K562 (cell line): ENCODE results near the gene NAXD. TPM values are rescaled to one million over a fixed set of nuclear protein-coding genes. Genes with fewer than 3 reads are reported as not detected.

Source experiments
- ARID1B ChIP-seq: fragments of 450-650 bp; IDR thresholded peaks from 2 replicates; pipeline ENCODE4 v1.6.1; 2016; ENCODE audit warnings: antibody characterized with exemption, mild to moderate bottlenecking, inconsistent platforms
- ATF7 ChIP-seq: fragments of 450-650 bp; IDR thresholded peaks from 2 replicates; pipeline ENCODE4 v1.7.1; 2014; ENCODE audit warnings: mild to moderate bottlenecking, moderate library complexity
- CBFA2T2 ChIP-seq: fragments of 450-650 bp; conservative IDR thresholded peaks from 2 replicates; pipeline ENCODE4 v1.6.1; 2017; ENCODE audit warnings: mild to moderate bottlenecking
- CEBPB ChIP-seq: fragments of 450-650 bp; IDR thresholded peaks from 2 replicates; pipeline ENCODE4 v1.6.1; 2016; ENCODE audit warnings: missing genetic modification characterization, missing compliant biosample characterization
- DPF2 ChIP-seq: fragments of 450-650 bp; IDR thresholded peaks from 2 replicates; pipeline ENCODE4 v1.6.1; 2016
- ELF1 ChIP-seq: fragments of 200-800 bp; sonication (Bioruptor generic); IDR thresholded peaks from 2 replicates; pipeline ENCODE4 v1.6.1; 2016; ENCODE audit warnings: missing genetic modification characterization, missing compliant biosample characterization
- HIVEP1 ChIP-seq: fragments of 250-450 bp; sonication (Bioruptor Pico); IDR thresholded peaks from 2 replicates; pipeline ENCODE4 v1.4.0; 2020; ENCODE audit warnings: mild to moderate bottlenecking
- HNRNPLL ChIP-seq: fragments of 200-400 bp; formaldehyde crosslinking; IDR thresholded peaks from 2 replicates; pipeline ENCODE4 v1.6.1; 2017; ENCODE audit warnings: low read length, low read depth, mild to moderate bottlenecking; ENCODE audit not compliant: poor library complexity, severe bottlenecking
- KAT2B ChIP-seq: IDR thresholded peaks from one replicate; pipeline ENCODE4 v1.6.1; 2012; ENCODE audit warnings: low read depth, mild to moderate bottlenecking, control low read depth, inconsistent platforms, low read length, moderate library complexity
- MAFK ChIP-seq: IDR thresholded peaks from 2 replicates; pipeline ENCODE4 v1.6.1; 2011; ENCODE audit warnings: low read length, improper control_type of control experiment
- MEF2D ChIP-seq: conservative IDR thresholded peaks from 2 replicates; pipeline ENCODE4 v1.6.1; 2016; ENCODE audit warnings: low read depth, missing genetic modification characterization, missing compliant biosample characterization
- NCOA1 ChIP-seq: fragments of 450-650 bp; IDR thresholded peaks from 2 replicates; pipeline ENCODE4 v1.6.1; 2016; ENCODE audit warnings: low read depth
- NR2F6 ChIP-seq: fragments of 450-650 bp; formaldehyde crosslinking; IDR thresholded peaks from 2 replicates; pipeline ENCODE4 v1.4.0; 2020; ENCODE audit warnings: mild to moderate bottlenecking
- PHF8 ChIP-seq: fragments of 200-600 bp; sonication (generic); IDR thresholded peaks from 2 replicates; pipeline ENCODE4 v1.6.1; 2012; ENCODE audit warnings: mixed run types, mild to moderate bottlenecking, inconsistent platforms, low read length, moderate library complexity, borderline replicate concordance
- POLR2A ChIP-seq: fragments of 450-650 bp; conservative IDR thresholded peaks from 2 replicates; pipeline ENCODE4 v1.6.1; 2016
- TCF3 ChIP-seq: sonication (generic); formaldehyde crosslinking; IDR thresholded peaks from 2 replicates; pipeline ENCODE4 v1.4.0; 2020; ENCODE audit warnings: mild to moderate bottlenecking, missing genetic modification reagents
- TEAD4 ChIP-seq, 2 experiments: sonication (generic) in 1 of 2; formaldehyde crosslinking in 1 of 2; IDR thresholded peaks; 2 replicates each; pipeline versions ENCODE4 v1.6.1 to v1.8.0; 2012 to 2022; ENCODE audit warnings: borderline replicate concordance in 1 of 2, inconsistent platforms in 1 of 2, low read length in 1 of 2, mild to moderate bottlenecking in 1 of 2, missing genetic modification reagents in 1 of 2
- ZNF212 ChIP-seq: fragments of 450-650 bp; formaldehyde crosslinking; IDR thresholded peaks from 2 replicates; pipeline ENCODE4 v1.4.0; 2020; ENCODE audit warnings: mild to moderate bottlenecking
- ZNF224 ChIP-seq: sonication (generic); formaldehyde crosslinking; IDR thresholded peaks from 2 replicates; pipeline ENCODE4 v1.8.0; 2022; ENCODE audit warnings: mild to moderate bottlenecking, missing genetic modification reagents
- ZNF280B ChIP-seq: fragments of 250-450 bp; sonication (Bioruptor Pico); IDR thresholded peaks from 2 replicates; pipeline ENCODE4 v1.5.1; 2021; ENCODE audit warnings: mild to moderate bottlenecking
- polyA plus RNA-seq, 8 experiments: library from polyadenylated mRNA; depleted of rRNA in 4 of 8; stranded (reverse) in 5 of 8; unstranded in 3 of 8; fragments of >200 nt; fragmentation: Nextera tagmentation in 2 of 8; fragmentation: Illumina TruSeq in 1 of 8; extraction: Ambion mirVana in 2 of 8; extraction: Trizol in 1 of 8; gene quantifications; 2 replicates each; pipeline versions ENCODE4 v1.2.1 to v1.2.3, GENCODE V29; 2011 to 2014; ENCODE audit warnings: inconsistent platforms in 1 of 8, missing spikeins in 1 of 8
- total RNA-seq, 7 experiments: library from RNA; depleted of rRNA in 6 of 7; stranded (reverse); fragments of >200 nt in 6 of 7; fragmentation: Illumina TruSeq in 2 of 7; extraction: Trizol in 2 of 7; gene quantifications; 2 replicates each; pipeline versions ENCODE4 v1.2.1 to v1.2.3, GENCODE V29; 2011 to 2021; ENCODE audit warnings: low replicate concordance in 1 of 7
- TF ChIP-seq, protein P1 (sequence below): fragments of 250-450 bp; sonication (Bioruptor Pico); IDR thresholded peaks from 2 replicates; pipeline ENCODE4 v1.5.0; 2021; ENCODE audit warnings: mild to moderate bottlenecking, moderate library complexity
- TF ChIP-seq, protein P2 (sequence below), 2 experiments: fragments of 450-650 bp in 1 of 2; sonication (generic) in 1 of 2; formaldehyde crosslinking in 1 of 2; IDR thresholded peaks in 1 of 2; conservative IDR thresholded peaks in 1 of 2; 2 replicates each; pipeline versions ENCODE4 v1.6.1 to v1.8.1; 2016 to 2023; ENCODE audit warnings: mild to moderate bottlenecking in 2 of 2, moderate library complexity in 2 of 2, inconsistent platforms in 1 of 2, missing genetic modification reagents in 1 of 2
- TF ChIP-seq, protein P3 (sequence below): fragments of 450-650 bp; IDR thresholded peaks from 2 replicates; pipeline ENCODE4 v1.6.1; 2016; ENCODE audit warnings: missing biosample characterization, missing genetic modification characterization

Gene NAXD
- total and polyA plus RNA-seq, 9 of the 15 experiments (the other 6 are each of a cell fraction or from before 2014, with no cell fraction given): 0.59 to 20.6 (median 13.0) TPM

DNA sequence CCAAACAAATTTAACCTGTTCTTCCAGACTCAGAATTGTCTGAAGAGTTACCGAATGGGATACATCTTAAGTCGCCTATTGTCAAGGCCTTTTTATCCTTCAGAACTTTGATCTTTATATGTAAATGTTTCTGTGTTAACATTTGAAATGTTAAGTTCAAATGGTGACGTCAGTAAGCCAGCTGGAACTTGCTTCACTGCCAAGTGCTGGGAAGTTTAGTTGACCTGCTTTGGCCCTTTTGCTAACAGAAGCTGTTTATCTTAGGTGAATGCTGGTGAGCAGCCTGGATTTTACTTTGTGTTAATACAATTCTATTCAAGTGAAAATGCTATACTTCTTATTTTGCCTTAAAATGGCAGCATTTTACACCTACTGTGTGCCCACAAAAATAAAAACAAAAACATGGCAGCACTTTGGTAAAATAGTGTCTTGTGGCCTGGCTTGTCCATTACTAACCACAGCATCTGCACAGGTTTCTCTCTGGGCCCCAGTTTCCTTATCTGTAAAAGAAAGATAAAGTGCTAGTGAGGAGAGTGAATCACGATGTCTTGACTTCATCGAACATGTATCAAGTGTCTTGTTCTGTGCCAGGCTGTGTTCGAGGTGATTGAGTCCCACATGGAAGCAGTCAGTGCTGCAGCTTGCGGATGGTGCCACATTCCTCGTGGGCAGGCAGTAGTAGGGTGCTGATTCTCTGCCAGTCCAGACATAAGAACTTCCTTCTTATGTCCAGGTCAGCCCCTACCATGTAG, 2.2 kb downstream of the NAXD start (continued):
- TF ChIP-seq KAT2B: no peak
- peak; percentile 45 for TF ChIP-seq TCF3 (CRISPR knock-in tag)
- no peak for TF ChIP-seq ELF1 (tag)
- TF ChIP-seq HIVEP1 (CRISPR knock-in tag): no peak
- no peak for TF ChIP-seq ZNF212 (CRISPR knock-in tag)
- TF ChIP-seq, protein P1, sequence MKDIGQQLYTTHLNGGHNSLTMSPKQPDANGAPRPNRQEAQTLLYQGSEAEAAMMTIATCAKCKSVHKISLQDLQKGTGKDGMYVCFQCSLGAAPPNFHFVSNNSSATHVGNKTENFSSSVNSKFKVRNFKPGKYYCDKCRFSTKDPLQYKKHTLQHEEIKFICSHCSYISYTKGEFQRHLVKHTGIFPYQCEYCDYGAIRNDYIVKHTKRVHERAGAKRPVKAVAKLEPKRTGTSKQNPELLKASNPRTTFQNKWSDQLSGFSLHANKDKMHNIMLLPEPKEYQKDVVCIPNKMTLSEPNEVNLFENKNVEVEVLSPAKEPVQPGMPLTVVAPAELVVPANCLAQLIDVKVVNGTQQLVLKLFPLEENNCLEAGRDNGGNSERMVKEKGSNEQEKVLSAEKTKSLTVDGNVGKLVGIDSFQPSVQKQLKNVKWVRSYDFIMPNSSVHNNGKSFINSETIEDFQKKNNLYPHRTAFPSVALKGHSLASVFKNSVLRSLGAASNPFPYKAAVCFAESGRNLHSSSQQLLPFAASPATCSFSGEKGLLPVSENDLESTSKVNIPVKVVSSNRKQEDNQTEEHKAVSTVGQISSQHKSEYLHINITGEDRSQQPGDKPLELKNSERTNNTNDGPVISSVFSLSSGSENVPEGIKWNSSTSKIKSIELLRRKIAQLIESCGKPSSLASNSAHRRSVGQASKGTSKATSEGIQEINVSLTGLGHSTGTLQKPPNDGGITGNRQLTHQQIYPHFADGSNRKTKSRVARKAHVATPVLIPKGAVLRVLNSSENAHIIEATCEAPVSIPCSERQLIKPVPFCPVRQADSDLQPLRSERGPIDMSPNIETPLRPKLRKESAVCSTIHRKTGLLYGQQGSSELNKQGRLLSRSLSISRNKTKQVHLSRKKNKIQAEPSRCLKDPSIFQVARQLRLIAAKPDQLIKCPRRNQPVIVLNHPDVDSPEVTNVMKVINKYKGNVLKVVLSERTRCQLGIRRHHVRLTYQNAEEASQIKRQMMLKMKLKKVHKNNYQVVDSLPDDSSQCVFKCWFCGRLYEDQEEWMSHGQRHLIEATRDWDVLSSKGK (CRISPR knock-in tag): no peak
- no peak for TF ChIP-seq ZNF280B (CRISPR knock-in tag)
- no peak for TF ChIP-seq MEF2D (tag)
- no peak for TF ChIP-seq HNRNPLL
- TF ChIP-seq ZNF224: no peak
- TF ChIP-seq CBFA2T2: peak; percentile 15; the same call in 1 of the 2 replicates
- TF ChIP-seq, protein P2, sequence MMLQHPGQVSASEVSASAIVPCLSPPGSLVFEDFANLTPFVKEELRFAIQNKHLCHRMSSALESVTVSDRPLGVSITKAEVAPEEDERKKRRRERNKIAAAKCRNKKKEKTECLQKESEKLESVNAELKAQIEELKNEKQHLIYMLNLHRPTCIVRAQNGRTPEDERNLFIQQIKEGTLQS (IDR thresholded peaks at IDR 0.05): peak; percentile 68
- TF ChIP-seq, protein P2 (CRISPR knock-in tag; conservative IDR thresholded peaks at IDR 0.05): no peak
- no peak for TF ChIP-seq NR2F6 (CRISPR knock-in tag)
- peak; percentile 72; the same call in 1 of the 2 replicates for TF ChIP-seq ATF7
- peak; percentile 44; the same call in 1 of the 2 replicates for TF ChIP-seq ARID1B
- peak; percentile 66 for TF ChIP-seq TEAD4 (IDR thresholded peaks at IDR 0.05; ENCODE audit: low read length)
- TF ChIP-seq TEAD4 (CRISPR knock-in tag; IDR thresholded peaks at IDR 0.05; ENCODE audit: borderline replicate concordance): no peak
- no peak for TF ChIP-seq PHF8
- TF ChIP-seq, protein P3, sequence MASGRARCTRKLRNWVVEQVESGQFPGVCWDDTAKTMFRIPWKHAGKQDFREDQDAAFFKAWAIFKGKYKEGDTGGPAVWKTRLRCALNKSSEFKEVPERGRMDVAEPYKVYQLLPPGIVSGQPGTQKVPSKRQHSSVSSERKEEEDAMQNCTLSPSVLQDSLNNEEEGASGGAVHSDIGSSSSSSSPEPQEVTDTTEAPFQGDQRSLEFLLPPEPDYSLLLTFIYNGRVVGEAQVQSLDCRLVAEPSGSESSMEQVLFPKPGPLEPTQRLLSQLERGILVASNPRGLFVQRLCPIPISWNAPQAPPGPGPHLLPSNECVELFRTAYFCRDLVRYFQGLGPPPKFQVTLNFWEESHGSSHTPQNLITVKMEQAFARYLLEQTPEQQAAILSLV (tag): no peak
- TF ChIP-seq DPF2: 0 out of 2 replicates have a peak, but pooled peaks have one; percentile 40
- no peak for TF ChIP-seq CEBPB (tag)
- no peak for TF ChIP-seq MAFK
- no peak for TF ChIP-seq NCOA1
- TF ChIP-seq POLR2A: no peak
